Endothelial cell of umbilical vein (primary cell): ENCODE results near the gene BAG2. TPM values are rescaled to one million over a fixed set of nuclear protein-coding genes. Genes with fewer than 3 reads are reported as not detected.

Source experiments
- BruUV-seq: library from RNA; stranded (reverse); fragments of 400-500 nt; replicated peaks from 2 replicates; lab custom pipeline; 2021; lab: Mats Ljungman, UMichigan
- CTCF ChIA-PET: fragments of 300-600, 350-600 bp; sonication (Branson Sonifier 250); formaldehyde crosslinking; loops from one replicate; lab custom pipeline; 2021; ENCODE audit warnings: antibody characterized with exemption, inconsistent platforms; lab: Charles Lee
- POLR2A ChIA-PET: fragments of 300-600, 350-600 bp; sonication (Branson Sonifier 250); formaldehyde crosslinking; loops from one replicate; lab custom pipeline; 2021; ENCODE audit warnings: antibody characterized with exemption, inconsistent platforms; lab: Charles Lee
- DNase-seq: peaks from one replicate; pipeline ENCODE4 v3.0.0-alpha.2; 2011; ENCODE audit warnings: low read depth, low spot score
- FAIRE-seq: peaks from 2 replicates; lab custom pipeline; 2011; peaks lifted over from hg19 to GRCh38; lab: Jason Lieb, UNC
- H2AFZ ChIP-seq: 2 replicates; pipeline ENCODE4 v1.6.0; 2012; ENCODE audit warnings: low read depth, low read length, control low read depth, inconsistent platforms
- H3K27ac ChIP-seq: 2 replicates; pipeline ENCODE4 v1.5.1; 2011; ENCODE audit warnings: low read depth, mild to moderate bottlenecking, control low read depth, low read length, moderate library complexity; ENCODE audit not compliant: insufficient read depth
- H3K27me3 ChIP-seq, 2 experiments: 2 replicates each; pipeline versions ENCODE4 v1.6.0 to v1.6.1; 2011; ENCODE audit warnings: low read length in 2 of 2, mixed read lengths in 1 of 2; ENCODE audit not compliant: control insufficient read depth in 2 of 2, insufficient read depth in 2 of 2
- H3K36me3 ChIP-seq, 2 experiments: 2 replicates in 1 of 2; 3 replicates in 1 of 2; pipeline ENCODE4 v1.5.1; 2011; ENCODE audit warnings: low read length in 2 of 2, mild to moderate bottlenecking in 1 of 2, moderate library complexity in 1 of 2; ENCODE audit not compliant: control insufficient read depth in 2 of 2, insufficient read depth in 2 of 2; ENCODE audit errors: extremely low read depth in 1 of 2
- H3K4me1 ChIP-seq: 3 replicates; pipeline ENCODE4 v1.5.1; 2011; ENCODE audit warnings: mild to moderate bottlenecking, low read length; ENCODE audit not compliant: control insufficient read depth, insufficient read depth; ENCODE audit errors: extremely low read depth
- H3K4me2 ChIP-seq: 2 replicates; pipeline ENCODE4 v1.6.1; 2011; ENCODE audit warnings: low read length, control low read depth, mixed read lengths; ENCODE audit not compliant: insufficient read depth
- H3K4me3 ChIP-seq, 3 experiments: fragments of 200-600 bp in 1 of 3; sonication (generic), shearing (Covaris generic) in 1 of 3; replicated peaks in 1 of 3; 2 replicates each; pipeline ENCODE4 v1.5.1; 2011 to 2016; ENCODE audit warnings: control low read depth in 3 of 3, low read length in 3 of 3, mild to moderate bottlenecking in 2 of 3, inconsistent platforms in 1 of 3, low read depth in 1 of 3, moderate library complexity in 1 of 3; ENCODE audit not compliant: insufficient read depth in 1 of 3
- H3K79me2 ChIP-seq: 2 replicates; pipeline ENCODE4 v1.6.0; 2012; ENCODE audit warnings: low read length, inconsistent platforms; ENCODE audit not compliant: control insufficient read depth, insufficient read depth
- H3K9ac ChIP-seq: replicated peaks from 2 replicates; pipeline ENCODE3; 2011; ENCODE audit warnings: low read length, control low read depth; ENCODE audit not compliant: insufficient read depth; ENCODE audit errors: extremely low read depth
- H3K9me1 ChIP-seq: replicated peaks from 3 replicates; pipeline ENCODE4 v1.6.0; 2011; ENCODE audit warnings: mild to moderate bottlenecking, low read length; ENCODE audit not compliant: control insufficient read depth, insufficient read depth; ENCODE audit errors: extremely low read depth
- H3K9me3 ChIP-seq: replicated peaks from 2 replicates; pipeline ENCODE4 v1.5.1; 2012; ENCODE audit warnings: low read length, inconsistent platforms; ENCODE audit not compliant: control insufficient read depth, insufficient read depth
- H4K20me1 ChIP-seq: replicated peaks from 2 replicates; pipeline ENCODE3; 2011; ENCODE audit warnings: mild to moderate bottlenecking, low read length; ENCODE audit not compliant: control insufficient read depth, insufficient read depth; ENCODE audit errors: extremely low read depth
- EZH2 ChIP-seq: IDR thresholded peaks from 2 replicates; pipeline ENCODE4 v1.6.1; 2012; ENCODE audit warnings: borderline replicate concordance, low read depth, mild to moderate bottlenecking, moderate library complexity, low read length, inconsistent platforms; ENCODE audit not compliant: severe bottlenecking
- FOS ChIP-seq: IDR thresholded peaks from 2 replicates; pipeline ENCODE4 v1.6.1; 2011; ENCODE audit warnings: mild to moderate bottlenecking, low read length, moderate library complexity, borderline replicate concordance; ENCODE audit not compliant: insufficient read depth
- GATA2 ChIP-seq: IDR thresholded peaks from 2 replicates; pipeline ENCODE4 v1.7.0; 2011; ENCODE audit warnings: low read depth, mild to moderate bottlenecking, moderate library complexity, mixed read lengths, low read length; ENCODE audit not compliant: insufficient read length, insufficient read depth
- JUN ChIP-seq: IDR thresholded peaks from 2 replicates; pipeline ENCODE4 v1.6.1; 2011; ENCODE audit warnings: borderline replicate concordance, low read depth; ENCODE audit not compliant: insufficient read length, insufficient read depth
- MYC ChIP-seq: IDR thresholded peaks from one replicate; pipeline ENCODE4 v1.6.1; 2011; ENCODE audit warnings: mild to moderate bottlenecking, low read depth, low read length
- POLR2A ChIP-seq: IDR thresholded peaks from 2 replicates; pipeline ENCODE4 v1.6.1; 2012; ENCODE audit warnings: low read depth, mild to moderate bottlenecking, control low read depth, low read length
- POLR2AphosphoS5 ChIP-seq: IDR thresholded peaks from 2 replicates; pipeline ENCODE4 v1.6.1; 2012; ENCODE audit warnings: low read depth, mild to moderate bottlenecking, control low read depth, low read length, moderate library complexity; ENCODE audit not compliant: insufficient read depth
- dilution Hi-C: fragments of 300-500 bp; cut with MboI; formaldehyde crosslinking; loops from one replicate; pipeline ENCODE4 v1.15.0; 2019; ENCODE audit warnings: low sequenced_read_pairs; ENCODE audit not compliant: extremely low pct_ligation_motif_present
- intact Hi-C: fragments of 100-400 bp; cut with micrococcal nuclease; formaldehyde crosslinking; loops from one replicate; pipeline ENCODE4 v1.10.0; 2022
- polyA plus RNA-seq, 4 experiments: library from polyadenylated mRNA; depleted of rRNA in 3 of 4; stranded (reverse) in 3 of 4; unstranded in 1 of 4; fragments of >200 nt; gene quantifications; 2 replicates each; pipeline versions ENCODE4 v1.2.1 to v1.2.3, GENCODE V29; 2011 to 2012; ENCODE audit warnings: missing spikeins in 1 of 4
- total RNA-seq: library from RNA; stranded (reverse); gene quantifications from 2 replicates; pipeline ENCODE4 v1.2.3, GENCODE V29; 2021
- TF ChIP-seq, protein P1 (sequence below): IDR thresholded peaks from 2 replicates; pipeline ENCODE4 v1.6.1; 2011; ENCODE audit not compliant: insufficient read depth, insufficient read length
- TF ChIP-seq, protein P2 (sequence below), 2 donors: IDR thresholded peaks; 1 replicate in 1 of 2; 2 replicates in 1 of 2; pipeline ENCODE4 v1.5.1; 2011; ENCODE audit warnings: low read length in 2 of 2, mild to moderate bottlenecking in 2 of 2, moderate library complexity in 2 of 2, control low read depth in 1 of 2, inconsistent platforms in 1 of 2, low read depth in 1 of 2; ENCODE audit not compliant: insufficient read depth in 1 of 2; ENCODE audit errors: extremely low read depth in 1 of 2

Gene BAG2
- total and polyA plus RNA-seq, 2 donors (not counting 3 experiments of a cell fraction or from before 2014, with no cell fraction given) = 1.1 to 3.9 TPM

DNA sequence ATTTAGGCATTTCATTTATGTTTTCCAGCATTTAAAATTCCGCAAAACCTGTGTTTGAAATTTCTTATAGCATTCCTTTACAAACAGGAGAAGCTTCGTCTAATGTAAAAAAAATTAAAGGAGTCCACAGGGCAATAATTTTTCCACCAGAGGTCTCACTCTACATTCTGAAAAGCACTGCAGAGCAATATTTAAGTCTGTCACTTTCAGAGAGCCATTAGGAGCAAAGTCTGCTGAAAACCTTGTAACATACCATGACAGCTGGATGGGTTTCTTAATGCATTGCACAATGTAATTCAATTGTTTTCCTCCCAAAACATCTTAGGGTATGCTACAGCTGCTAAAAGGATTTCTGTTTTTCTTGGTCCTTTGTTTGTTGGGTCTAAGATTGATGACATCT, 18.0 kb downstream of the BAG2 start:
- Histone ChIP-seq H3K4me1 (no peaks in the 10 kb centered on the region), H3K9me1 (no peaks in the 10 kb centered on the region)
- FAIRE-seq = no peak

DNA sequence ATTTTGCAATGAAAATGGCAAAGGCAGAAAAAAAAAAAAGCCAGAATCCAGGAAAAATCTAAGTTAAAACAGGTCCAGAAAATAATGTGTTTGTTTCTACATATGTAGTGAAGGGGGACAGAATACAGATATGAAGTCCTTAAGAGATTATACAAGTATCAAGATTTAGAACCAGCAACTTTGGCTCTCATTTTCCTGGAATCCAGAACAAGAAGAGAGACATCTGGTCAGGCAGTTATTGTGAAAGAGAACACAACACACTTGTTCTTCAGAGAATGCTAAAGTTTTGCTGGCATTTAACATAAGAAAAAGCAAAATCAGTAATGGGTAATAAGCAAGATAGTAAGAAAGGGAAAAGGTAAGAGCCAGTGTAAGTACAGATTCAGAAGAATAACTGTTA, 21.1 kb downstream of the BAG2 start:
- no TSS peak for BruUV-seq
- H4K20me1 ChIP-seq = no peaks in the 10 kb centered on the region
- no peaks in the 10 kb centered on the region for H3K9me1 ChIP-seq
- dilution Hi-C loops = no loop called here
- FAIRE-seq = no peak
- no peak overlapping the region for H3K4me3 ChIP-seq
- POLR2A ChIA-PET = no interaction called here
- TF ChIP-seq POLR2AphosphoS5 (no peak), JUN (no peak), POLR2A (no peak), EZH2 (no peak), FOS (no peak), GATA2 (no peak), MYC (no peak)
- TF ChIP-seq, protein P1, sequence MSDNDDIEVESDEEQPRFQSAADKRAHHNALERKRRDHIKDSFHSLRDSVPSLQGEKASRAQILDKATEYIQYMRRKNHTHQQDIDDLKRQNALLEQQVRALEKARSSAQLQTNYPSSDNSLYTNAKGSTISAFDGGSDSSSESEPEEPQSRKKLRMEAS = no peak
- TF ChIP-seq, protein P2, sequence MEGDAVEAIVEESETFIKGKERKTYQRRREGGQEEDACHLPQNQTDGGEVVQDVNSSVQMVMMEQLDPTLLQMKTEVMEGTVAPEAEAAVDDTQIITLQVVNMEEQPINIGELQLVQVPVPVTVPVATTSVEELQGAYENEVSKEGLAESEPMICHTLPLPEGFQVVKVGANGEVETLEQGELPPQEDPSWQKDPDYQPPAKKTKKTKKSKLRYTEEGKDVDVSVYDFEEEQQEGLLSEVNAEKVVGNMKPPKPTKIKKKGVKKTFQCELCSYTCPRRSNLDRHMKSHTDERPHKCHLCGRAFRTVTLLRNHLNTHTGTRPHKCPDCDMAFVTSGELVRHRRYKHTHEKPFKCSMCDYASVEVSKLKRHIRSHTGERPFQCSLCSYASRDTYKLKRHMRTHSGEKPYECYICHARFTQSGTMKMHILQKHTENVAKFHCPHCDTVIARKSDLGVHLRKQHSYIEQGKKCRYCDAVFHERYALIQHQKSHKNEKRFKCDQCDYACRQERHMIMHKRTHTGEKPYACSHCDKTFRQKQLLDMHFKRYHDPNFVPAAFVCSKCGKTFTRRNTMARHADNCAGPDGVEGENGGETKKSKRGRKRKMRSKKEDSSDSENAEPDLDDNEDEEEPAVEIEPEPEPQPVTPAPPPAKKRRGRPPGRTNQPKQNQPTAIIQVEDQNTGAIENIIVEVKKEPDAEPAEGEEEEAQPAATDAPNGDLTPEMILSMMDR (IDR thresholded peaks at IDR 0.05; ENCODE audit: extremely low read depth in 1 of 2, insufficient read depth in 1 of 2, low read depth in 1 of 2, low read length in 2 of 2) = no peak
- H3K79me2 ChIP-seq = peaks cover 2% of the 10 kb centered on the region
- intact Hi-C loops = no loop called here
- no peak overlapping the region for H3K4me2 ChIP-seq
- H3K9me3 ChIP-seq = no peaks in the 10 kb centered on the region
- CTCF ChIA-PET = no interaction called here
- H2AFZ ChIP-seq = no peak overlapping the region
- no peaks in the 10 kb centered on the region for H3K4me1 ChIP-seq
- no peak overlapping the region for H3K9ac ChIP-seq
- H3K36me3 ChIP-seq = peaks cover 0 to 7% of the 10 kb centered on the region in 2 experiments
- DNase-seq = no peak
- no peaks in the 10 kb centered on the region for H3K27me3 ChIP-seq
- H3K27ac ChIP-seq = no peak overlapping the region

More for the DNA sequence above, 18.0 kb downstream of the BAG2 start:
- no peaks in the 10 kb centered on the region for H4K20me1 ChIP-seq
- dilution Hi-C loops = no loop called here
- BruUV-seq = no TSS peak
- intact Hi-C loops = loop anchor here (1.0 kb wide), 1 partner anchor 126 kb away; no protein-coding TSS in a partner anchor
- H3K9me3 ChIP-seq = no peaks in the 10 kb centered on the region
- peaks cover 0 to 5% of the 10 kb centered on the region in 2 experiments for H3K36me3 ChIP-seq
- no peaks in the 10 kb centered on the region for H3K27me3 ChIP-seq
- CTCF ChIA-PET = interaction anchor here (0.9 to 4.5 kb wide), 14 partner anchors 8 to 460 kb away, joined by 3 to 79 read pairs (median 5); partner anchors contain the start of genes BAG2, PRIM2 and RAB23
- DNase-seq = peak; percentile 21
- no peak overlapping the region for H3K4me3 ChIP-seq
- H3K27ac ChIP-seq = no peak overlapping the region
- H3K4me2 ChIP-seq = no peak overlapping the region
- POLR2A ChIA-PET = interaction anchor here (0.6 kb wide), 1 partner anchor 48 kb away, joined by 3 read pairs; no protein-coding TSS in a partner anchor
- H2AFZ ChIP-seq = no peak overlapping the region
- H3K79me2 ChIP-seq = no peaks in the 10 kb centered on the region
- no peak for TF ChIP-seq FOS
- TF ChIP-seq, protein P1 = no peak
- TF ChIP-seq, protein P2 (IDR thresholded peaks at IDR 0.05; ENCODE audit: extremely low read depth in 1 of 2, insufficient read depth in 1 of 2, low read depth in 1 of 2, low read length in 2 of 2) = no peak
- TF ChIP-seq MYC = no peak
- H3K9ac ChIP-seq = no peak overlapping the region
